Measurements from ENCODE around the gene GHR. TPM values are rescaled to one million over a fixed set of nuclear protein-coding genes. Genes with fewer than 3 reads are reported as not detected.

Gene GHR
- total and polyA plus RNA-seq, 2 of the 8 experiments (the other 6 are each of a cell fraction or from before 2014, with no cell fraction given): 0.15 to 0.19 TPM

DNA sequence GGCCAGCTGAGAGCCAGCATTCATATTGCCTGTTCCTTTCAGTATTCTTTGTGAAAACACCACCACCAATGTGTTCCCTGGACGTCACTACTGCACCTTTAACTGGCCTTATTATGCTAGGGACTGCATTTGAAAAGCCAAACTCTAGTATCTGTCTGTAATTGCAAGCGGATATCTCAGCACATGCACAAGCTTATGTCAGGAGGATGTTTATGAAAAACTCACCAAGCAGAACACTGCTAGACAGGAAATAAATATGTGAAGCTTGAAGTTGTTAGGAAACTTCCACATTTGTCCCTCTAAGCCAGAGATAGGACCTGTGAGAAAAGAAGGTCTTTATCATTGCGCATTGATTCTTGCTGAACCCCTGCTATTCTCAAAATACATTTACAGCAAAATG is 198.0 kb downstream of the GHR start:
- Histone ChIP-seq H2BK15ac (ENCODE audit: low read length) (no peak overlapping the region), H4K91ac (replicated peaks; ENCODE audit: insufficient read length, low read length) (no peak overlapping the region), H2AFZ (ENCODE audit: low read length) (no peak overlapping the region), H3K4ac (replicated peaks; ENCODE audit: insufficient read length, low read depth, low read length) (no peak overlapping the region), H3K4me1 (replicated peaks in 1 of 4; ENCODE audit: control insufficient read depth in 3 of 4, insufficient read depth in 4 of 4, low read length in 3 of 4) (no peaks in the 10 kb centered on the region), H3K27ac (ENCODE audit: low read depth, low read length) (no peak overlapping the region), H4K5ac (ENCODE audit: insufficient read length, low read depth, low read length) (no peak overlapping the region), H4K20me1 (replicated peaks in 1 of 2; ENCODE audit: control insufficient read depth in 1 of 2, insufficient read depth in 2 of 2, low read length in 2 of 2) (no peaks in the 10 kb centered on the region), H3K9ac (replicated peaks in 1 of 4; ENCODE audit: extremely low read depth in 1 of 4, low read depth in 3 of 4, low read length in 3 of 4) (no peak overlapping the region), H3K79me1 (ENCODE audit: low read depth, low read length) (no peaks in the 10 kb centered on the region), H2AK5ac (ENCODE audit: low read depth, low read length) (no peak overlapping the region), H3K79me2 (ENCODE audit: control insufficient read depth in 1 of 2, insufficient read depth in 2 of 2, low read length in 2 of 2) (no peaks in the 10 kb centered on the region), H3K23me2 (ENCODE audit: low read depth, low read length) (no peaks in the 10 kb centered on the region; the same call in 1 of the 2 replicates), H3K9me3 (ENCODE audit: insufficient read depth in 2 of 2, low read depth in 1 of 2, low read length in 1 of 2) (no peaks in the 10 kb centered on the region), H3K23ac (ENCODE audit: insufficient read length) (no peak overlapping the region), H3K4me2 (ENCODE audit: insufficient read depth in 1 of 2, low read depth in 2 of 2, low read length in 2 of 2) (no peak overlapping the region), H2BK5ac (ENCODE audit: low read depth, low read length) (no peak overlapping the region), H3K27me3 (replicated peaks in 1 of 4; ENCODE audit: control insufficient read depth in 3 of 4, extremely low read depth in 1 of 4, insufficient read depth in 3 of 4, low read length in 3 of 4) (no peaks in the 10 kb centered on the region), H3K4me3 (ENCODE audit: extremely low read depth in 1 of 4, insufficient read depth in 2 of 4, low read depth in 3 of 4, low read length in 4 of 4) (no peak overlapping the region), H4K8ac (ENCODE audit: extremely low read depth, insufficient read depth, low read length) (no peak overlapping the region), H3K14ac (ENCODE audit: insufficient read length) (no peak overlapping the region), H3K18ac (ENCODE audit: extremely low read depth, low read length) (no peak overlapping the region), H2BK120ac (replicated peaks; ENCODE audit: low read depth, low read length) (no peak overlapping the region), H3K36me3 (ENCODE audit: control insufficient read depth in 2 of 4, insufficient read depth in 4 of 4, low read length in 3 of 4) (no peaks in the 10 kb centered on the region), H3K56ac (replicated peaks; ENCODE audit: insufficient read length, low read depth, low read length) (no peak overlapping the region), H2BK12ac (ENCODE audit: low read depth, low read length) (no peak overlapping the region), H2BK20ac (ENCODE audit: low read length) (no peak overlapping the region)
- DNase-seq (ENCODE audit: low read depth in 1 of 2, low spot score in 2 of 2) (no peak), FAIRE-seq (no peak)
- ChIA-PET CTCF (ENCODE audit: partially characterized antibody) (interaction anchor here (0.9 to 1.3 kb wide), 3 partner anchors 9 to 20 kb away, joined by 3 to 5 read pairs (median 3); no protein-coding TSS in a partner anchor), POLR2A (ENCODE audit: partially characterized antibody) (no interaction called here)
- WGBS, 2 experiments (ENCODE audit: extremely low coverage in 1 of 2, insufficient coverage in 1 of 2, insufficient read length in 1 of 2, insufficient replicate concordance in 2 of 2, low coverage in 1 of 2, low lambda C conversion rate in 2 of 2, missing lambda C conversion rate in 1 of 2): 86% methylated on average over 3 of the region's 3 CpGs; no CpG with 5 or more reads in 1 of the 2 experiments
- TF ChIP-seq CTBP2 (IDR thresholded peaks at IDR 0.05; ENCODE audit: borderline replicate concordance, insufficient read depth, insufficient read length, low read length): no peak
- TF ChIP-seq SIX5 (IDR thresholded peaks at IDR 0.05; ENCODE audit: low read depth, low read length): no peak
- TF ChIP-seq KDM4A (IDR thresholded peaks at IDR 0.05; ENCODE audit: low read depth, low read length, severe bottlenecking): no peak
- TF ChIP-seq EZH2 (IDR thresholded peaks at IDR 0.05; ENCODE audit: low read depth, low read length, severe bottlenecking): no peak
- TF ChIP-seq EGR1 (IDR thresholded peaks at IDR 0.05; ENCODE audit: borderline replicate concordance, low read depth, low read length): no peak
- TF ChIP-seq ZNF274 (IDR thresholded peaks at IDR 0.05; ENCODE audit: borderline replicate concordance, extremely low read depth, low read length): no peak
- TF ChIP-seq RFX5 (IDR thresholded peaks at IDR 0.05; ENCODE audit: borderline replicate concordance, low read depth, low read length): no peak
- TF ChIP-seq SP4 (IDR thresholded peaks at IDR 0.05; ENCODE audit: low read length): no peak
- TF ChIP-seq CHD2 (IDR thresholded peaks at IDR 0.05; ENCODE audit: low read length): no peak
- no peak for TF ChIP-seq CREB1 (IDR thresholded peaks at IDR 0.05)
- no peak for TF ChIP-seq SP1 (IDR thresholded peaks at IDR 0.05; ENCODE audit: low read depth, low read length)
- no peak for TF ChIP-seq POLR2A (IDR thresholded peaks at IDR 0.05; ENCODE audit: control extremely low read depth in 1 of 2, low read depth in 2 of 2, low read length in 2 of 2)
- no peak for TF ChIP-seq HDAC2 (IDR thresholded peaks at IDR 0.05; ENCODE audit: borderline replicate concordance in 1 of 2, low read depth in 2 of 2, low read length in 2 of 2)
- no peak for TF ChIP-seq CEBPB (IDR thresholded peaks at IDR 0.05; ENCODE audit: low read depth, low read length)
- TF ChIP-seq, protein P1, sequence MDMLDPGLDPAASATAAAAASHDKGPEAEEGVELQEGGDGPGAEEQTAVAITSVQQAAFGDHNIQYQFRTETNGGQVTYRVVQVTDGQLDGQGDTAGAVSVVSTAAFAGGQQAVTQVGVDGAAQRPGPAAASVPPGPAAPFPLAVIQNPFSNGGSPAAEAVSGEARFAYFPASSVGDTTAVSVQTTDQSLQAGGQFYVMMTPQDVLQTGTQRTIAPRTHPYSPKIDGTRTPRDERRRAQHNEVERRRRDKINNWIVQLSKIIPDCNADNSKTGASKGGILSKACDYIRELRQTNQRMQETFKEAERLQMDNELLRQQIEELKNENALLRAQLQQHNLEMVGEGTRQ (IDR thresholded peaks at IDR 0.05; ENCODE audit: low read length): no peak

All from H1 (cell line).